Gastrocnemius medialis (tissue), 4 donors: ENCODE results near the gene PDS5A.

Experiments used
- POLR2A ChIP-seq, 2 donors: fragments of 450-650 bp; IDR thresholded peaks; one replicate each; pipeline ENCODE4 v1.6.1; 2017; ENCODE audit warnings: antibody characterized with exemption in 2 of 2, mild to moderate bottlenecking in 2 of 2, moderate library complexity in 2 of 2
- TF ChIP-seq, protein P1 (sequence below), 5 experiments: fragments of 450-650 bp in 3 of 5; fragments of 200-600 bp in 2 of 5; sonication (generic) in 2 of 5; IDR thresholded peaks in 4 of 5; conservative IDR thresholded peaks in 1 of 5; 1 replicate in 4 of 5; 2 replicates in 1 of 5; pipeline ENCODE4 v1.5.1; 2016 to 2019; ENCODE audit warnings: antibody characterized with exemption in 5 of 5, mild to moderate bottlenecking in 3 of 5, moderate library complexity in 3 of 5

GRCh38 chr4:39933671-39934590 lies 43.8 kb downstream of the PDS5A start:
- TF ChIP-seq POLR2A (IDR thresholded peaks at IDR 0.05) = no peak
- TF ChIP-seq, protein P1, sequence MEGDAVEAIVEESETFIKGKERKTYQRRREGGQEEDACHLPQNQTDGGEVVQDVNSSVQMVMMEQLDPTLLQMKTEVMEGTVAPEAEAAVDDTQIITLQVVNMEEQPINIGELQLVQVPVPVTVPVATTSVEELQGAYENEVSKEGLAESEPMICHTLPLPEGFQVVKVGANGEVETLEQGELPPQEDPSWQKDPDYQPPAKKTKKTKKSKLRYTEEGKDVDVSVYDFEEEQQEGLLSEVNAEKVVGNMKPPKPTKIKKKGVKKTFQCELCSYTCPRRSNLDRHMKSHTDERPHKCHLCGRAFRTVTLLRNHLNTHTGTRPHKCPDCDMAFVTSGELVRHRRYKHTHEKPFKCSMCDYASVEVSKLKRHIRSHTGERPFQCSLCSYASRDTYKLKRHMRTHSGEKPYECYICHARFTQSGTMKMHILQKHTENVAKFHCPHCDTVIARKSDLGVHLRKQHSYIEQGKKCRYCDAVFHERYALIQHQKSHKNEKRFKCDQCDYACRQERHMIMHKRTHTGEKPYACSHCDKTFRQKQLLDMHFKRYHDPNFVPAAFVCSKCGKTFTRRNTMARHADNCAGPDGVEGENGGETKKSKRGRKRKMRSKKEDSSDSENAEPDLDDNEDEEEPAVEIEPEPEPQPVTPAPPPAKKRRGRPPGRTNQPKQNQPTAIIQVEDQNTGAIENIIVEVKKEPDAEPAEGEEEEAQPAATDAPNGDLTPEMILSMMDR (IDR thresholded peaks at IDR 0.05 in 4 of 5, conservative IDR thresholded peaks at IDR 0.05 in 1 of 5) = no peak
